HG03045 (cell line): ENCODE results near the gene ATP2B3.

Experiments
- ATAC-seq: cut with Tn5 transposase; IDR thresholded peaks from one replicate; pipeline ENCODE4 v1.9.1; 2021; ENCODE audit warnings: mild to moderate bottlenecking, moderate library complexity; ENCODE audit not compliant: unreplicated experiment

The ATP2B3 gene

GRCh38 chrX:153517423-153517822 lies at the start of gene ATP2B3:
Gene ATP2B3 (plus strand): TSS chrX:153517642. CDS start chrX:153536248, 18,606 bp downstream.
- no peak for ATAC-seq

GRCh38 chrX:153468008-153468580 lies 49.3 kb upstream of the ATP2B3 start:
- no peak for ATAC-seq

DNA sequence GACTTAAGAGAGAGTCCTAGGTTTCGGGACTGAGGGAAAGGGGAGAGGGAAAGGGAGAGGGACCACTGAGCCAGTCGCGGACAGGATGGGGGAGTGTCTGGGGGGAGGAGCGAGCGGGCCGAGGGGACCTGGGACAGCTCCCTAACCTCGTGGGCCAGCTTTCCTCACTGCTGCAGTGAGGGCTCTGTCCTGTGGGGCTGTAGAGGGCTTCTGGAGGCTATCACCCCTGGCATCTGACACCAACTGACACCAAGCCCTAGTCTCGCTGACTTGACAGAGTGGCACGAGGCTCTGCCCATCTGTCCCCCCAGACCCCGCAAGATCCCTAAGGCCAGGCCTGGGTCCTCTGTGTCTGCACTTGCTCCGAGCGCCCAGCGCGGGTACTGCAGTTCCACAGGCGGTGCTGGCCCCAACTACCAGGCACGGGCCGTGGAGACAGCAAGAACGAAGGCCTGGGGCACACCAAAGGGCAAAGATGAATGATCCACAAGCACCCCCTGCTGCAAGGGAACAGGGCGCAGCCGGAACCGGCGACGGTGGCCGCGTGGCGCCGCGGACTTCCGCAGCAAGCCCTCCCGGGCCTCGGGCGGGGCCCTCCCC lies 47.5 kb upstream of the ATP2B3 start:
- ATAC-seq = peak; percentile 39

DNA sequence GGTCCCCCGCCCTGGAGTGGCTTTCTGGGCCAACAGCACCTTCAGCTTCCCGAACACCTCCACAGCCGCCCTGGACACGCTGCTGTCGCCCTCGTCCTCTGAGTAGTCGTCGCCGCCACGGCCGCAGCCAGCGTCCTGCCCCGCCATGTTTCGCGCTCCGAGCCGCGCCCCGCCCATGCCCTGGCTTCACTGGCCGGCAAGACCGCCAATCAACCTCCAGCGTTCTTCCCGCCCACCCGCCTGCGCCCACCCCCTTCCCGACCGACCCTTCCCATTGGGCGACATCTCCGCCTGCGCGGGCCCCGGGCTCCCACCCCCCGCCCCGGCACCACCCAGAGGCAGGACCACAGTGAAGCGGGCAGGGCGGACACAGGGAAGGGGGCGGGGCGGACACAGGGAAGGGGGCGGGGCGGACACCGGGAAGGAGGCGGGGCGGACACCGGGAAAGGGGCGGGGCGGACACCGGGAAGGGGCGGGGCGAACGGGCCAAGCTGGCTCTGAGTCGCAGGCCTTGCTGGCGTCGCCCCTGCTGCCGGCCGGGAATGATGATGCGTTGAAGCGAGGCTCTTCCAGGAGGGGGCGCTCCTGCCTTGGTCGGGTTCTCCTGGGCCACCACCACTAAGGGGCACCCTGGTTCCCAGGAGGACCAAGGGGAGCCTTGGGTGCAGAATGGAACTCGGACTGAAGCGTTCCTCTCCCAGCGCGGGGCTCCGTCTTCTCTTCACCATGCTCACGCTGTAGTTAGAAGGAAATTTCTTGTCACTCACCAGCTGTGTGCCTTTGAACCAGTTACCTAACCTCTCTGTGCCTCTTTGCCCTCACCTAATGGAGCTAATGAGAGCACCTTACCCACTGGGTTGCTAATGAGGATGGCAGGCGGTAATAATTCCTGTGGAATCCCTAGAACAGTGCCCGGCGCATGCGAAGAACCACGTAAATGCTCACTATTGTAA lies 46.8 kb upstream of the ATP2B3 start, which contains the start of gene HAUS7:
HAUS7 (minus strand) TSS at position 166 of the 953 bp plus-strand sequence; CDS start at position 147, 19 bp downstream.
- peak; percentile 90 for ATAC-seq

GRCh38 chrX:153471663-153472280 lies 45.7 kb upstream of the ATP2B3 start:
- ATAC-seq = no peak

DNA sequence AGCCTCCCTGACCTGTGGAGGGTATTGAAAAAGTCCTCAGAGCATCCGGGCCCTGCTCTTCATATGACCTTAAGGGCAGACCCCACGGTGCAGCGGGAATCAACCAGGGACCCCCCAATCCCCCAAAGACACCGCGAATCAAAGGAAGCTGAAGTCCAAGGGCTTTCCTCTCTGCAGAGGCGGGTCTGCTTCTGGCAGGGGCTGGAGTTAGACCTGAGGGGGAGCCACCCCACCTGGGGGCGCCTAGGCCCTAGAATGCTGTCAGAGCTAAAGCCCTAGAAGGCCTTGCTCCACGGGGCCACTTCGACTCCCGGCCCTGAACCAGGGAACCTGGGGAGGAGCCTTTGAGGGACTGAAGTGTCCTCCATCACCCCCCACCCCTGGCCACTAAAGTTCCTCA lies 44.3 kb upstream of the ATP2B3 start:
- ATAC-seq = no peak

DNA sequence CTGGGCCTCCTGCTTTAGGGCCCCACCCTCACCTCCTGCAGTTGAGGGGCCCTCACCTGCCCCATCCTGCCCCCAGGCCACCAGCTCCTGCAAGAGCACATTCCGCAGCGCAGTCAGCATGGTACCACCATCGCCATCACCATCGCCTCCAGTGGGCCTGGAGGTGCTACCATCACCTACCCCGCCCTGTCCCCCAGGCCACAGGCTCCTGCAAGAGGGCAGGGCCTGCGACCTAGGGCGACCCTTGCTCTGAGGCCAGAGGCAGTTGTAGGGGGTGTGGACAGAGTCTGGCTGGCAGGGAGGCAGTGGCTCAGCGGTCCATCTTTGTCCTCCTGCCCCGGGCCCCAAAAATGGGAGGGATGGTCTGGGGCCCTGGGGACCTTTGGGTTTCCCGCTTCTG lies 43.2 kb upstream of the ATP2B3 start:
- ATAC-seq = no peak

- no peak for ATAC-seq
These were observed 42.7 kb upstream of the ATP2B3 start for GRCh38 chrX:153474718-153475117.

- no peak for ATAC-seq
These were observed 42.2 kb upstream of the ATP2B3 start for GRCh38 chrX:153475271-153475670.

DNA sequence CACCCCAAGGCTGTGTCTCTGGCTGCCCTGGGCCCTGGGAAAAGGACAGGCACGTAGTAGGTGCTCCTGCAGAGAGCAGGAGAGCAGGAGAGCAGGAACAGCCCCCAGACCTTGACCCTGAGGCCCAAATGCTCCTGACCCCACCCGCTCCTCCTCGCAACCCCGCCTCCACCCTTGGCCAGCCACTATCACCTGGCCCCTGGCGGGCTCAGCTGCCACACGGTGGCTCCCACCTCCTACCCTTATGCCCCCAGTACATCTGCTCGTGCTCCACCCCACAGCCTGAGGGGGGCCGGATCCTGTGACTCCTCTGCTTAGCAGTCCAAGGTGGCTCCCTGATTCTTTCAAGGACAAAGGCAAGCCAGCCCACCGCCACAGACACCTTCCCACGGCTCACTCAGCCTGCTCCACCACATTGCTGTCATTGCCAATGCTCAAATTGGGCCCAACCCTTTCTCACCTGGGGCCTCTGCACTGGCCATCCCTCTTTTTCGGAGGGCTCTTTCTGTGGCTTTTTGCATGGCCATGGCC lies 41.6 kb upstream of the ATP2B3 start:
- no peak for ATAC-seq

- no peak for ATAC-seq
These were observed 40.6 kb upstream of the ATP2B3 start for GRCh38 chrX:153476666-153477363.

DNA sequence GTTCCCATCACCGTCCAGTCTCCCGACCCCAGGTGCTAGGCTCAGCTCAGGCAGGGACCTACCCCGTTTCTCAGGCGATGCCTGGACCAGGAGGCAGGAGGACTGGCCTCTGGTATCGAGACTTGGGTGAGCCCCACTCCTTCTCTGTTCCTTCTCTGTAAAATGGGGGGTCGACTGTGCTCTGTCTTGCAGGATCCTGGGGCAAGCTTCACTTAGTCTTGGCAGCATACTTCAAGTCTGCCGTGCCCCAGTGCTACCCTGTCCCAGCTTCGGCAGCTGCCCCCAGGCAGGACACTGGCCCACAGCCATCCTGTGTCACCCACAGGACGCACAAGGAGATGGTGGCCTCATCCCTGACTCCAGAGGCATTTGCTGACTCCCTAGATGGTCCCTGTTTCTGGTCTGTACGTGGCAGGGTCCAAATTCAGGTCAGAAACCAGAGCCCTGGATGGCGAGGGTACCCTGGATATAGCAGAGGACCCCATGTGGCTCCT lies 40.0 kb upstream of the ATP2B3 start:
- no peak for ATAC-seq

DNA sequence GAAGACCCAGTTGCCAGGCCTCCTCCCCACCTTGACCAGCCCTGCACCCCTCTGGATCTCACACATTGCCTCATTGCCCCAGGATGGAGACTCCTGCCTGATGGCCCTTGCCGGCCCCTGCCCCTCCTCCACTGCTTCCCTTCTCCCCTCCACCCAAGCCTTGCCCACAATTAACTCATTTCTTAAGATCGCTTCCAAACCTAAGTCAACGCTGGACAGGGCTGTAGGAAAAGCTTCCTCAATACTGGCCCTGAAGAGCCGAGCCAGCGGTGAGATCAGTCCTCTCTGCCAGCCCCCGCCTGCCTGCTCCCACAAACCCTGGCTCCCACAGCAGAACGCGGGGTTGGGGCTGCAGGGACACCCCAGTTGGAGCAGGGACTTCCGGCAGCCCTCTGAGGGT lies 39.5 kb upstream of the ATP2B3 start:
- no peak for ATAC-seq

DNA sequence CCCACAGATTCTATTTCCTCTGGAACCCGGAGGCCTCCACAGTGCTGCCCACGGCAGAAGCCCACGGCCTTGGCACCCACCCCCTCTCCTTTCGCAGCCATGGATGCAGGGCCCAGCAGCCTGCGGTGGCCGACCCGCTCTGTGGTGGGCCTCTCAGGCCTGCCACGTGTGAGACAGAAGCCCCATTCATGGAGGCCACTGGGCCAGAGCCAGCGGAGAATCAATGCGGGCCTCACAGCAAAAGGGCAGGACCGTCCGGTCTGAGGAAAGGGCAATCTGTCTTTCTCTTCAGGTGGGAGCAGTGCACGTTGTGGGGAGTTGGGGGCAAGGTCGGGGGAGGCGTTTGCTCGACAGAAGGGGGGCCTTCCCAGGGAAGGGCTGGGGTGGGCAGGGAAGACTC lies 38.7 kb upstream of the ATP2B3 start:
- ATAC-seq = no peak

GRCh38 chrX:153481043-153481442 lies 36.4 kb upstream of the ATP2B3 start:
- ATAC-seq = no peak

- ATAC-seq = no peak
These were observed 34.9 kb upstream of the ATP2B3 start for GRCh38 chrX:153482376-153483015.

DNA sequence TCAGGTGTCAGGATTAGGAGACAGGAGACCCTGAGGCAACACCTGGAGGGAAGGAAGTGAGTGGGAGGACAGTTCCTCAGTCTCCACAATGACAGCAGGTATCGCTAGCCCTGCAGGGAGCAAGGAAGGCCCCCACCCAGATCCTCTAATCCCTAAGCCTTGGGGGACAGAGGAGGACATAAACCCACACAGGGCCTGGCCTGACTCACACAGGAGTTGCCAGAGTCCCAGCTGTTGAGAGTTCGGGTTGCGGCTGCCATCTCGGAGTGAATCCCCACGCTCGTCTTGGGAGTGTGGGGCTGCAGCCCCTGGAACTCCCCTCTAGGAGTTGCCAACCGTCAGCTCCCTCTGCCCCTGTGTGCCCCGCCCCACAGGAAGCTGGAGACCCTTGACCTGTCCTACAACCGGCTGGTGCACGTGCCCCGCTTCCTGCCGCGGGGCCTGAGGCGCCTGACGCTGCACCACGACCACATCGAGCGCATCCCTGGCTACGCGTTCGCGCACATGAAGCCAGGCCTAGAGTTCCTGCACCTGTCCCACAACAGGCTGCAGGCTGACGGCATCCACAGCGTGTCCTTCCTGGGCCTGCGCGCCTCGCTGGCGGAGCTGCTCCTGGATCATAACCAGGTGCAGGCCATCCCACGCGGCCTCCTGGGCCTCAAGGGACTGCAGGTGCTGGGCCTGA lies 31.9 kb upstream of the ATP2B3 start:
- ATAC-seq = no peak

- ATAC-seq = no peak
These were observed 31.3 kb upstream of the ATP2B3 start for GRCh38 chrX:153486171-153486570.

- no peak for ATAC-seq
These were observed 29.8 kb upstream of the ATP2B3 start for GRCh38 chrX:153487590-153488071.
